HepG2 (cell line): ENCODE measurements around the gene SLC39A3. TPM values are rescaled to one million over a fixed set of nuclear protein-coding genes. Genes with fewer than 3 reads are reported as not detected.

ENCODE experiments used
- ATF7 ChIP-seq, 2 experiments: fragments of 450-650 bp in 1 of 2; sonication (generic) in 1 of 2; formaldehyde crosslinking in 1 of 2; IDR thresholded peaks; 2 replicates each; pipeline versions ENCODE4 v1.4.0 to v1.6.1; 2016 to 2020; ENCODE audit warnings: antibody characterized with exemption in 1 of 2, mild to moderate bottlenecking in 1 of 2, missing genetic modification reagents in 1 of 2
- FOXJ3 ChIP-seq: sonication (generic); formaldehyde crosslinking; IDR thresholded peaks from 2 replicates; pipeline ENCODE4 v1.4.0; 2020; ENCODE audit warnings: missing genetic modification reagents, mild to moderate bottlenecking, borderline replicate concordance
- IRX3 ChIP-seq: sonication (generic); formaldehyde crosslinking; IDR thresholded peaks from 2 replicates; pipeline ENCODE4 v1.8.1; 2023; ENCODE audit warnings: mild to moderate bottlenecking, low read depth, missing genetic modification reagents, borderline replicate concordance
- MYC ChIP-seq: sonication (generic); formaldehyde crosslinking; IDR thresholded peaks from 2 replicates; pipeline ENCODE4 v1.9.0; 2021; ENCODE audit warnings: missing genetic modification reagents, borderline replicate concordance
- MYPOP ChIP-seq: sonication (generic); formaldehyde crosslinking; IDR thresholded peaks from 2 replicates; pipeline ENCODE4 v1.8.1; 2023; ENCODE audit warnings: mild to moderate bottlenecking, moderate library complexity, missing genetic modification reagents
- PHF8 ChIP-seq: sonication (generic); formaldehyde crosslinking; IDR thresholded peaks from 2 replicates; pipeline ENCODE4 v1.5.0; 2020; ENCODE audit warnings: missing genetic modification reagents
- RXRB ChIP-seq: IDR thresholded peaks from 2 replicates; pipeline ENCODE4 v1.6.1; 2016; ENCODE audit warnings: borderline replicate concordance, missing genetic modification reagents, missing compliant biosample characterization
- SIN3B ChIP-seq: fragments of 150-350 bp; IDR thresholded peaks from 2 replicates; pipeline ENCODE4 v1.6.1; 2014; ENCODE audit warnings: low read length
- YEATS2 ChIP-seq: sonication (generic); formaldehyde crosslinking; IDR thresholded peaks from 2 replicates; pipeline ENCODE4 v1.4.0; 2020; ENCODE audit warnings: missing genetic modification reagents, borderline replicate concordance
- ZBTB37 ChIP-seq: sonication (generic); formaldehyde crosslinking; IDR thresholded peaks from 2 replicates; pipeline ENCODE4 v1.4.0; 2020; ENCODE audit warnings: mild to moderate bottlenecking, missing genetic modification reagents
- ZC3H4 ChIP-seq: sonication (generic); formaldehyde crosslinking; IDR thresholded peaks from 2 replicates; pipeline ENCODE4 v1.4.0; 2020; ENCODE audit warnings: missing genetic modification reagents, borderline replicate concordance
- ZKSCAN5 ChIP-seq: sonication (generic); formaldehyde crosslinking; IDR thresholded peaks from 2 replicates; pipeline ENCODE4 v1.5.1; 2020; ENCODE audit warnings: mild to moderate bottlenecking, missing genetic modification reagents
- ZNF329 ChIP-seq: sonication (generic); formaldehyde crosslinking; IDR thresholded peaks from 2 replicates; pipeline ENCODE4 v1.9.0; 2021; ENCODE audit warnings: low read depth, mild to moderate bottlenecking, missing genetic modification reagents
- ZNF333 ChIP-seq: sonication (generic); formaldehyde crosslinking; IDR thresholded peaks from 2 replicates; pipeline ENCODE4 v1.4.0; 2020; ENCODE audit warnings: mild to moderate bottlenecking, missing genetic modification reagents, borderline replicate concordance
- ZNF451 ChIP-seq: sonication (generic); formaldehyde crosslinking; IDR thresholded peaks from 2 replicates; pipeline ENCODE4 v1.5.0; 2020; ENCODE audit warnings: mild to moderate bottlenecking, missing genetic modification reagents
- ZNF790 ChIP-seq: sonication (generic); formaldehyde crosslinking; IDR thresholded peaks from 2 replicates; pipeline ENCODE4 v1.8.0; 2022; ENCODE audit warnings: missing genetic modification reagents, mild to moderate bottlenecking, borderline replicate concordance
- ZNF878 ChIP-seq: sonication (generic); formaldehyde crosslinking; IDR thresholded peaks from 2 replicates; pipeline ENCODE4 v1.8.1; 2023; ENCODE audit warnings: mild to moderate bottlenecking, missing genetic modification reagents, moderate library complexity
- ZSCAN22 ChIP-seq: sonication (generic); formaldehyde crosslinking; IDR thresholded peaks from 2 replicates; pipeline ENCODE4 v1.4.0; 2020; ENCODE audit warnings: mild to moderate bottlenecking, missing genetic modification reagents
- polyA plus RNA-seq, 8 experiments: library from polyadenylated mRNA; depleted of rRNA in 3 of 8; stranded (reverse) in 7 of 8; unstranded in 1 of 8; fragments of >200 nt; fragmentation: Illumina TruSeq in 4 of 8; extraction: Trizol in 4 of 8; gene quantifications; 2 replicates each; pipeline versions ENCODE4 v1.2.1 to v1.2.3, GENCODE V29; 2011 to 2016; ENCODE audit warnings: low read depth in 4 of 8, missing spikeins in 1 of 8, mixed read lengths in 1 of 8; ENCODE audit not compliant: insufficient read depth in 1 of 8
- total RNA-seq, 5 experiments: library from RNA; depleted of rRNA; stranded (reverse); fragments of >200 nt; fragmentation: Illumina TruSeq; extraction: Trizol; gene quantifications; 2 replicates each; pipeline ENCODE4 v1.2.3, GENCODE V29; 2016; ENCODE audit warnings: low read depth in 1 of 5
- TF ChIP-seq, protein P1 (sequence below): sonication (generic); formaldehyde crosslinking; IDR thresholded peaks from 2 replicates; pipeline ENCODE4 v1.8.1; 2022; ENCODE audit warnings: mild to moderate bottlenecking, missing genetic modification reagents
- TF ChIP-seq, protein P2 (sequence below), 2 experiments: sonication (generic) in 1 of 2; formaldehyde crosslinking in 1 of 2; IDR thresholded peaks; 2 replicates each; pipeline versions ENCODE4 v1.5.1 to v1.6.1; 2011 to 2020; ENCODE audit warnings: borderline replicate concordance in 1 of 2, low read depth in 1 of 2, low read length in 1 of 2, mild to moderate bottlenecking in 1 of 2, missing genetic modification reagents in 1 of 2, moderate library complexity in 1 of 2
- TF ChIP-seq, protein P3 (sequence below): sonication (generic); formaldehyde crosslinking; IDR thresholded peaks from 2 replicates; pipeline ENCODE4 v1.4.0; 2020; ENCODE audit warnings: missing genetic modification reagents

The SLC39A3 gene
- total and polyA plus RNA-seq, 2 of the 13 experiments (the other 11 are each of a cell fraction or from before 2014, with no cell fraction given) = 33.6 to 41.6 TPM

GRCh38 chr19:2775556-2776430 lies 36.0 kb upstream of the SLC39A3 start (continued):
- TF ChIP-seq PHF8 = 0 out of 2 replicates have a peak, but pooled peaks have one; percentile 18
- no peak for TF ChIP-seq MYPOP (CRISPR knock-in tag)
- TF ChIP-seq ZSCAN22 (CRISPR knock-in tag) = no peak
- TF ChIP-seq ZNF451 (CRISPR knock-in tag) = 0 out of 2 replicates have a peak, but pooled peaks have one; percentile 38
- TF ChIP-seq, protein P1, sequence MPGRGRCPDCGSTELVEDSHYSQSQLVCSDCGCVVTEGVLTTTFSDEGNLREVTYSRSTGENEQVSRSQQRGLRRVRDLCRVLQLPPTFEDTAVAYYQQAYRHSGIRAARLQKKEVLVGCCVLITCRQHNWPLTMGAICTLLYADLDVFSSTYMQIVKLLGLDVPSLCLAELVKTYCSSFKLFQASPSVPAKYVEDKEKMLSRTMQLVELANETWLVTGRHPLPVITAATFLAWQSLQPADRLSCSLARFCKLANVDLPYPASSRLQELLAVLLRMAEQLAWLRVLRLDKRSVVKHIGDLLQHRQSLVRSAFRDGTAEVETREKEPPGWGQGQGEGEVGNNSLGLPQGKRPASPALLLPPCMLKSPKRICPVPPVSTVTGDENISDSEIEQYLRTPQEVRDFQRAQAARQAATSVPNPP (CRISPR knock-in tag) = no peak
- TF ChIP-seq YEATS2 = peak; percentile 19; the same call in 1 of the 2 replicates
- no peak for TF ChIP-seq ZC3H4 (CRISPR knock-in tag)
- no peak for TF ChIP-seq ZNF329 (CRISPR knock-in tag)
- no peak for TF ChIP-seq ZNF333 (CRISPR knock-in tag)
- TF ChIP-seq, protein P2, sequence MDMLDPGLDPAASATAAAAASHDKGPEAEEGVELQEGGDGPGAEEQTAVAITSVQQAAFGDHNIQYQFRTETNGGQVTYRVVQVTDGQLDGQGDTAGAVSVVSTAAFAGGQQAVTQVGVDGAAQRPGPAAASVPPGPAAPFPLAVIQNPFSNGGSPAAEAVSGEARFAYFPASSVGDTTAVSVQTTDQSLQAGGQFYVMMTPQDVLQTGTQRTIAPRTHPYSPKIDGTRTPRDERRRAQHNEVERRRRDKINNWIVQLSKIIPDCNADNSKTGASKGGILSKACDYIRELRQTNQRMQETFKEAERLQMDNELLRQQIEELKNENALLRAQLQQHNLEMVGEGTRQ (IDR thresholded peaks at IDR 0.05; ENCODE audit: low read depth, low read length) = no peak
- TF ChIP-seq, protein P2 (CRISPR knock-in tag; IDR thresholded peaks at IDR 0.05; ENCODE audit: borderline replicate concordance) = no peak
- no peak for TF ChIP-seq ZNF878 (CRISPR knock-in tag)
- TF ChIP-seq ATF7 (IDR thresholded peaks at IDR 0.05) = peak; percentile 99
- peak; percentile 88 for TF ChIP-seq ATF7 (CRISPR knock-in tag; IDR thresholded peaks at IDR 0.05)
- no peak for TF ChIP-seq IRX3
- no peak for TF ChIP-seq FOXJ3
- TF ChIP-seq ZKSCAN5 (CRISPR knock-in tag) = no peak
- TF ChIP-seq ZNF790 (CRISPR knock-in tag) = no peak
- 0 out of 2 replicates have a peak, but pooled peaks have one; percentile 35 for TF ChIP-seq ZBTB37 (CRISPR knock-in tag)
- peak; percentile 59; the same call in 1 of the 2 replicates for TF ChIP-seq RXRB (CRISPR knock-in tag)
- TF ChIP-seq, protein P3, sequence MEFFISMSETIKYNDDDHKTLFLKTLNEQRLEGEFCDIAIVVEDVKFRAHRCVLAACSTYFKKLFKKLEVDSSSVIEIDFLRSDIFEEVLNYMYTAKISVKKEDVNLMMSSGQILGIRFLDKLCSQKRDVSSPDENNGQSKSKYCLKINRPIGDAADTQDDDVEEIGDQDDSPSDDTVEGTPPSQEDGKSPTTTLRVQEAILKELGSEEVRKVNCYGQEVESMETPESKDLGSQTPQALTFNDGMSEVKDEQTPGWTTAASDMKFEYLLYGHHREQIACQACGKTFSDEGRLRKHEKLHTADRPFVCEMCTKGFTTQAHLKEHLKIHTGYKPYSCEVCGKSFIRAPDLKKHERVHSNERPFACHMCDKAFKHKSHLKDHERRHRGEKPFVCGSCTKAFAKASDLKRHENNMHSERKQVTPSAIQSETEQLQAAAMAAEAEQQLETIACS (CRISPR knock-in tag) = no peak
- TF ChIP-seq MYC = peak; percentile 54
- no peak for TF ChIP-seq SIN3B
